HG03571 (cell line): ENCODE measurements around the gene BOC.

Experiments
- ATAC-seq: cut with Tn5 transposase; IDR thresholded peaks from one replicate; pipeline ENCODE4 v1.9.1; 2021; ENCODE audit not compliant: unreplicated experiment

Gene BOC

GRCh38 chr3:113247068-113247467 lies 35.7 kb downstream of the BOC start:
- ATAC-seq, result no peak

- ATAC-seq, result no peak
Observed at GRCh38 chr3:113247675-113248458, 36.5 kb downstream of the BOC start.

GRCh38 chr3:113249111-113249510 lies 37.8 kb downstream of the BOC start:
- no peak for ATAC-seq

GRCh38 chr3:113249601-113250000 lies 38.2 kb downstream of the BOC start:
- no peak for ATAC-seq

GRCh38 chr3:113250566-113250965 lies 39.2 kb downstream of the BOC start:
- no peak for ATAC-seq

- no peak for ATAC-seq
Observed at GRCh38 chr3:113251817-113252216, 40.5 kb downstream of the BOC start.

GRCh38 chr3:113252553-113252952 lies 41.2 kb downstream of the BOC start:
- ATAC-seq, result no peak

- no peak for ATAC-seq
Observed at GRCh38 chr3:113253702-113254101, 42.3 kb downstream of the BOC start.

- no peak for ATAC-seq
Observed at GRCh38 chr3:113254171-113254947, 43.0 kb downstream of the BOC start.

- ATAC-seq, result no peak
Observed at GRCh38 chr3:113255100-113255853, 43.9 kb downstream of the BOC start.

GRCh38 chr3:113255854-113256615 lies 44.7 kb downstream of the BOC start:
- no peak for ATAC-seq

- ATAC-seq, result no peak
Observed at GRCh38 chr3:113258361-113258760, 47.0 kb downstream of the BOC start.

- ATAC-seq, result no peak
Observed at GRCh38 chr3:113259196-113259595, 47.8 kb downstream of the BOC start.

GRCh38 chr3:113261063-113261625 lies 49.8 kb downstream of the BOC start:
- no peak for ATAC-seq

GRCh38 chr3:113261626-113262303 lies 50.4 kb downstream of the BOC start:
- no peak for ATAC-seq

GRCh38 chr3:113262304-113262665 lies 50.9 kb downstream of the BOC start:
- no peak for ATAC-seq

- no peak for ATAC-seq
Observed at GRCh38 chr3:113263020-113263419, 51.7 kb downstream of the BOC start.

- ATAC-seq, result no peak
Observed at GRCh38 chr3:113263778-113264177, 52.4 kb downstream of the BOC start.

- no peak for ATAC-seq
Observed at GRCh38 chr3:113264283-113265131, 53.1 kb downstream of the BOC start.
